Cardiac muscle cell (in vitro differentiated cells and primary cell): ENCODE data around the gene HMX1. TPM values are rescaled to one million over a fixed set of nuclear protein-coding genes. Genes with fewer than 3 reads are reported as not detected.

ENCODE experiments used
- DNase-seq, 2 donors: peaks; one replicate each; pipeline versions ENCODE4 v3.0.0 to v3.0.0-alpha.2; 2010 to 2017; ENCODE audit warnings: low read depth in 1 of 2, low spot score in 1 of 2
- H3K27ac ChIP-seq: fragments of 200-600 bp; sonication (generic); 2 replicates; pipeline ENCODE4 v1.5.1; 2016
- H3K27me3 ChIP-seq: fragments of 200-600 bp; sonication (generic); 2 replicates; pipeline ENCODE4 v1.6.0; 2016; ENCODE audit warnings: control low read depth
- H3K36me3 ChIP-seq: fragments of 200-600 bp; sonication (generic); 2 replicates; pipeline ENCODE4 v1.5.1; 2016; ENCODE audit warnings: control low read depth
- H3K4me1 ChIP-seq: fragments of 200-600 bp; sonication (generic); 2 replicates; pipeline ENCODE4 v1.8.1; 2017; ENCODE audit warnings: low read depth, mild to moderate bottlenecking, mixed run types
- H3K4me3 ChIP-seq: fragments of 200-600 bp; sonication (generic); 2 replicates; pipeline ENCODE4 v1.5.1; 2016; ENCODE audit warnings: mild to moderate bottlenecking
- H3K9me3 ChIP-seq: fragments of 200-600 bp; sonication (generic); 2 replicates; pipeline ENCODE4 v1.5.1; 2017; ENCODE audit warnings: low read depth, mild to moderate bottlenecking, control low read depth
- polyA plus RNA-seq: library from polyadenylated mRNA; unstranded; fragments of >200 nt; fragmentation: Nextera tagmentation; extraction: Ambion mirVana; gene quantifications from 2 replicates; pipeline ENCODE4 v1.2.1, GENCODE V29; 2016
- total RNA-seq: library from RNA; depleted of rRNA; stranded (reverse); fragments of >200 nt; gene quantifications from 2 replicates; pipeline ENCODE4 v1.2.3, GENCODE V29; 2016
- TF ChIP-seq, protein P1 (sequence below): IDR thresholded peaks from 2 replicates; pipeline ENCODE4 v1.5.1; 2012; ENCODE audit warnings: low read depth, mild to moderate bottlenecking, low read length

The HMX1 gene
- total and polyA plus RNA-seq, 2 experiments from 2014 or later, result 0.13 TPM; not detected in 1

DNA sequence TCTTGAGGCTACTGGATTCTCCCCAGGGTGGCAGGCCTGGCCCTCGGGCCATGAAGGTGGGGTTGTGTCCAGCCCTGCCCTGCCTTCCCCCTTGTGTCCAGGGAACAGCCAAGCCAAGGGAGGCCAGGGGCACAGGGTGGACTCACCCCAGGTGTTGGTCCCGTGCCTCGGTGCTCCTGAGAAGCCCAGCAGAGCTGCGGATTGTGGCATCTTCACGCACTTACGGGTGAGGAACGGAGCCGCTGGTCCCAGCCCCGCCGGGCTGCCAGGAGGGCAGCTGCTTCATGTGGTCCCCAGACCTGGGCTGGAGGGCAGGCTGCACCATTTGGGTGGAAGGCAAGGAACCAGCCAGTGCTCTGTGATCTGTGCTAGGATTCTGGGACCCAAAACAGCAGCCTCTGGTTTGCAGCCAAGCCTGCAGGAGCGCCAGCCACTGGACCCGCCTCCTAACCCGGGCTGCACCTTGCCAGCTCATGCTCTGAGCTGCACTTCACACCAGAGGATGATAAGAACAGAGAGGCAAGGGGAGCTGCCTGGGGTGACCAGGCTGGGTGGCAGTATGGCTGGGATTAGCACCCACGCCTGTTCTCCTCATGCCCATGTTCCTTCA, 36.1 kb upstream of the HMX1 start:
- H3K4me3 ChIP-seq, result no peak overlapping the region
- no peaks in the 10 kb centered on the region for H3K9me3 ChIP-seq
- no peak for DNase-seq
- no peak overlapping the region for H3K27ac ChIP-seq
- peaks cover 44% of the 10 kb centered on the region for H3K27me3 ChIP-seq
- H3K4me1 ChIP-seq, result no peaks in the 10 kb centered on the region
- no peaks in the 10 kb centered on the region for H3K36me3 ChIP-seq
- TF ChIP-seq, protein P1, sequence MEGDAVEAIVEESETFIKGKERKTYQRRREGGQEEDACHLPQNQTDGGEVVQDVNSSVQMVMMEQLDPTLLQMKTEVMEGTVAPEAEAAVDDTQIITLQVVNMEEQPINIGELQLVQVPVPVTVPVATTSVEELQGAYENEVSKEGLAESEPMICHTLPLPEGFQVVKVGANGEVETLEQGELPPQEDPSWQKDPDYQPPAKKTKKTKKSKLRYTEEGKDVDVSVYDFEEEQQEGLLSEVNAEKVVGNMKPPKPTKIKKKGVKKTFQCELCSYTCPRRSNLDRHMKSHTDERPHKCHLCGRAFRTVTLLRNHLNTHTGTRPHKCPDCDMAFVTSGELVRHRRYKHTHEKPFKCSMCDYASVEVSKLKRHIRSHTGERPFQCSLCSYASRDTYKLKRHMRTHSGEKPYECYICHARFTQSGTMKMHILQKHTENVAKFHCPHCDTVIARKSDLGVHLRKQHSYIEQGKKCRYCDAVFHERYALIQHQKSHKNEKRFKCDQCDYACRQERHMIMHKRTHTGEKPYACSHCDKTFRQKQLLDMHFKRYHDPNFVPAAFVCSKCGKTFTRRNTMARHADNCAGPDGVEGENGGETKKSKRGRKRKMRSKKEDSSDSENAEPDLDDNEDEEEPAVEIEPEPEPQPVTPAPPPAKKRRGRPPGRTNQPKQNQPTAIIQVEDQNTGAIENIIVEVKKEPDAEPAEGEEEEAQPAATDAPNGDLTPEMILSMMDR, result no peak

DNA sequence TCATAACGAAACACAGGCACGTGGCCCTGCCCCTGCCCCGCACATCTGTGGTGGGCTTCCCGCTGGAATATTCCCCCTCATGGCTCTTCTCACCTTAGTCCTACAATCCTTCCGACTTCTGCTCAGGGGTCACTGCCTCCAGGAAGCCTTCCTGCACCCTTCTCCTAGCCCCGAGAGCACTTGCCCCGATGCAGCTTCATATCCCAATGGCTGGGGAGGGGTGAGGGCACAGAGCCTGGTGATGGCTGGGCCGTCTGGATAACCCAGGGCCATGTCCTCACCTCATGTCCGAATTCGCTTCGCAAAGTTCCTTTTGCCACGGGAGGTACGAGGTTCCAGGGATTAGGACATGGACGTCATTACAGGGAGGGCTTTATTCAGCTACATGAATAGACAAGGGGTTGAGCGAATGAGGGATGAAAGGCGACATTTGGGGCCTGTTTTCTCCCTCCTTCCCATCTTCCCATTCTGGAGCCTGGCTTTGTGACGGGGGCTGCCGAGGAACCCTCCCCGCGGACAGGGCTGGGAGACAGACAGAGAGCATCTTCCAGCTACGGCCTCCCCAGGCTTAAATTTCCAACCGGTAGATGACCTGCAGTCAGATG, 35.5 kb upstream of the HMX1 start:
- H3K27me3 ChIP-seq, result peaks cover 44% of the 10 kb centered on the region
- no peak overlapping the region for H3K4me3 ChIP-seq
- no peaks in the 10 kb centered on the region for H3K36me3 ChIP-seq
- no peak for DNase-seq
- H3K4me1 ChIP-seq, result no peaks in the 10 kb centered on the region
- H3K9me3 ChIP-seq, result no peaks in the 10 kb centered on the region
- TF ChIP-seq, protein P1, result no peak
- no peak overlapping the region for H3K27ac ChIP-seq

DNA sequence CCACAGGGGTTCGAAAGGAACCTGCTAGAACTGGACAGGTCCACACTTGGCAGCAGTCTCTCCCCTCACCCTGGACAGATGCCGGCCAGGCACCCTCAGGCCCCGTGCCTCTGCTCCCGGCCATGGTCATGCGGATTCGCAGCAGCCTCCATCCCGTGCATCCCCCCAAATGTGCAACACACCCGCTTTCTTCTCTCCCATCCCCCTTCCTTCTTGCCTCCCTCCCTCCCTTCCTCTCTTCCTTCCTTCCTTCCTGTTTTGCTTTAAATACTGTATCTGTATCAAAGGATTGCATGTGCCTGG, 35.0 kb upstream of the HMX1 start:
- Histone ChIP-seq H3K4me3 (no peak overlapping the region), H3K27me3 (peaks cover 44% of the 10 kb centered on the region), H3K27ac (no peak overlapping the region), H3K4me1 (no peaks in the 10 kb centered on the region), H3K36me3 (no peaks in the 10 kb centered on the region), H3K9me3 (no peaks in the 10 kb centered on the region)
- TF ChIP-seq, protein P1, result no peak
- no peak for DNase-seq

DNA sequence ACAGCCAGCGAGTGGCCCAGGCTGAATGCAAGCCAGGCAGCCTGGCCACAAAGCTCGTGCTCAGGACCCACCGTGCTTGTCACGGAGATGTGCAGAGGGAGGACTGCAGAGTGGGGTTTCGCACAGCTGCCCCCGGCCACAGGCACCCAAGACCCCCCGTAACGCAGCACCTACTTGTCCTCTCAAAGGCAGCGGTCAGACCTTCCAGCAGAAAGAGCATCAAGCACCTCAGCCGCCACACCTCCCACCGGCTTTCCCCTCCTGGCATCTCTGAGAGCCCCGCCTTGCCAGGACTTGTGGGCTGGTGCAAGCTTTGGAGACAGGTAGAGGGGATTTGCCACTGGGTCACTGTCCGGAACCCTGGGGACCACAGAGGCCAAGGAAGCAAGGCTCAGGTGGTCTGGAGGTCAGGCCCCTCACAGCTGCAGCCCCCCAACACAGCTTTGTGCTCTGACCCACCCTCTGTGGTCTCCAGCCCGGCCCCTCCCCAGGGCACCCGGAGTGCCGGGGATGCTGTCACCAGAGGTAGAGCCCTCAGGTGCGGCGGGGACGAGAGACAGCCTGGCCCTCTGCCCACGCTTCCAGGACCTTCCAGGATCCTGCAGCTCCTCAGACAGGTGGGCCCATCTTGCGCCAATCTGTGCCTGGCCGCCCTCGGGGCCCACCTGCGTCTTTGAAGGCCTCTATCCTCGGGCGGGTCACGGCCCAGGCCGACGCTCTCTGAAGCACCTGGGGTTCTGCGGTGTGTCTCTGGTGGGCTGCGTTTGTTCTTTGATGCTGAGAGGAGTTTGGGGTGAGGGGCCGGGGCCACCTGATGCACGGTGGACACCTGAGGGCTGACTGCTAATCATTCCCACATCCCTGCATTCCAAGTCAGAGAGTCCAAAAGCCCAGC, 34.4 kb upstream of the HMX1 start:
- Histone ChIP-seq H3K9me3 (no peaks in the 10 kb centered on the region), H3K4me3 (no peak overlapping the region), H3K36me3 (no peaks in the 10 kb centered on the region), H3K27ac (no peak overlapping the region), H3K4me1 (no peaks in the 10 kb centered on the region), H3K27me3 (peaks cover 44% of the 10 kb centered on the region)
- TF ChIP-seq, protein P1, result no peak
- DNase-seq, result no peak

DNA sequence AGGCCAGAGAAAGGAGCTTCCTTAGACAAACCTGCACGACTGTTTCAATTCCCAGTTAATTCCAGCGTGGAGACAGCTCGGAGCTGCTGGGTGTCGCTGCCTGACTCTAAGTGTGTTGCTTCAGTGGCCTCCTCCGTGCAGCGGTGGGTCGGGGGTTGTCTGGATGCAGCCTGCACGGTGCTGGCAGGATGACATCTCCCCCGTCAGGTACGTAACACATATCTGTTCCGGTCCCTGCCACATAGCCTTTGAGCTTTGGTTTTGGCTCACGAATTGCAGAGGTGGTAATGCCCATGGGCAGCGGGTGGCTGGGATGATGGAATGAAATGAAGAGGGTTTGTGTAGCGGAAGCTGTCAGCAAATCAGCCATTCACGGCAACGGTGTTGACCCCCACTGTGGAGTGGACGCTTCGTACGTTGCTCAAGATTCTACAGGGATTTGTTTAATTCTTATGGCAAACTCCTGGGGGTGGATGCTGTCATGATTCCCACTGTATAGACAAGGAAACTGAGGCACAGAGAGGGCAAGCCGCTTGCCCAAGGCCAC, 33.7 kb upstream of the HMX1 start:
- Histone ChIP-seq H3K4me3 (no peak overlapping the region), H3K27ac (no peak overlapping the region), H3K36me3 (no peaks in the 10 kb centered on the region), H3K27me3 (peaks cover 39% of the 10 kb centered on the region), H3K9me3 (no peaks in the 10 kb centered on the region), H3K4me1 (no peaks in the 10 kb centered on the region)
- DNase-seq, result no peak
- TF ChIP-seq, protein P1, result no peak
